Body of pancreas (tissue), 4 donors: Measurements from ENCODE around the gene ASIC5.

Experiments
- CTCF ChIP-seq, 7 experiments: fragments of 450-650 bp in 4 of 7; fragments of 200-600 bp in 3 of 7; sonication (generic) in 3 of 7; IDR thresholded peaks; one replicate each; pipeline ENCODE4 v1.5.1; 2016 to 2019; ENCODE audit warnings: antibody characterized with exemption in 7 of 7
- POLR2A ChIP-seq, 3 donors: fragments of 450-650 bp; IDR thresholded peaks; one replicate each; pipeline ENCODE4 v1.6.1; 2016; ENCODE audit warnings: antibody characterized with exemption in 3 of 3, mild to moderate bottlenecking in 2 of 3

- TF ChIP-seq CTCF (IDR thresholded peaks at IDR 0.05) (no peak), POLR2A (IDR thresholded peaks at IDR 0.05) (no peak)
These were observed 21.9 kb upstream of the ASIC5 start for GRCh38 chr4:155887847-155888570.
